Ishikawa (cell line): ENCODE results near the gene TSPAN4.

ENCODE experiments used
- CREB1 ChIP-seq: IDR thresholded peaks from 2 replicates; pipeline ENCODE4 v1.6.1; 2012; ENCODE audit warnings: low read depth
- EGR1 ChIP-seq: IDR thresholded peaks from 2 replicates; pipeline ENCODE4 v1.6.1; 2012
- EP300 ChIP-seq: IDR thresholded peaks from 2 replicates; pipeline ENCODE4 v1.6.1; 2012; ENCODE audit warnings: borderline replicate concordance
- NFIC ChIP-seq: IDR thresholded peaks from 2 replicates; pipeline ENCODE4 v1.6.1; 2012
- RAD21 ChIP-seq: IDR thresholded peaks from 2 replicates; pipeline ENCODE4 v1.6.1; 2012; ENCODE audit warnings: low read depth
- TAF1 ChIP-seq: IDR thresholded peaks from 2 replicates; pipeline ENCODE4 v1.6.1; 2012; ENCODE audit warnings: low read depth, mild to moderate bottlenecking
- TCF12 ChIP-seq: IDR thresholded peaks from 2 replicates; pipeline ENCODE4 v1.6.1; 2012; ENCODE audit warnings: low read depth
- TEAD4 ChIP-seq: IDR thresholded peaks from 2 replicates; pipeline ENCODE4 v1.6.1; 2012
- USF1 ChIP-seq: IDR thresholded peaks from 2 replicates; pipeline ENCODE4 v1.6.1; 2012
- YY1 ChIP-seq: IDR thresholded peaks from 2 replicates; pipeline ENCODE4 v1.6.1; 2012; ENCODE audit warnings: low read depth

- TF ChIP-seq EP300 (no peak), EGR1 (peak; percentile 76), CREB1 (no peak), TAF1 (no peak), RAD21 (no peak), USF1 (peak; percentile 93), YY1 (no peak), NFIC (peak; percentile 57; the same call in 1 of the 2 replicates), TEAD4 (no peak), TCF12 (no peak)
These were observed 16.9 kb downstream of the TSPAN4 start for GRCh38 chr11:859394-860131.
